Loucy (cell line): ENCODE results near the gene VPS37B.

Experiments
- H2AFZ ChIP-seq: fragments of 200-600 bp; sonication (generic); 2 replicates; pipeline ENCODE4 v1.6.0; 2016; ENCODE audit warnings: antibody characterized with exemption, mild to moderate bottlenecking, low read length, moderate library complexity
- H3F3A ChIP-seq: fragments of 200-600 bp; 2 replicates; pipeline ENCODE4 v1.6.0; 2016; ENCODE audit warnings: antibody characterized with exemption, low read depth, mild to moderate bottlenecking
- H3K27me3 ChIP-seq: fragments of 200-600 bp; sonication (generic); 2 replicates; pipeline ENCODE4 v1.6.1; 2014; ENCODE audit warnings: low read length, mild to moderate bottlenecking; ENCODE audit not compliant: insufficient read depth, poor library complexity, severe bottlenecking
- H3K36me3 ChIP-seq: fragments of 200-600 bp; sonication (generic); 2 replicates; pipeline ENCODE4 v1.6.1; 2016; ENCODE audit warnings: low read length; ENCODE audit not compliant: insufficient read depth
- H3K4me1 ChIP-seq: fragments of 200-600 bp; sonication (generic); 2 replicates; pipeline ENCODE4 v1.5.1; 2014; ENCODE audit warnings: low read length, mild to moderate bottlenecking; ENCODE audit not compliant: insufficient read depth, poor library complexity, severe bottlenecking
- H3K4me2 ChIP-seq: fragments of 200-600 bp; sonication (generic); 2 replicates; pipeline ENCODE4 v1.6.0; 2014; ENCODE audit warnings: antibody characterized with exemption, low read length, low read depth, mild to moderate bottlenecking; ENCODE audit not compliant: poor library complexity, severe bottlenecking
- H3K4me3 ChIP-seq: fragments of 200-600 bp; sonication (generic); 2 replicates; pipeline ENCODE4 v1.5.1; 2014; ENCODE audit warnings: low read length, mild to moderate bottlenecking, mixed read lengths; ENCODE audit not compliant: poor library complexity, severe bottlenecking
- H3K79me2 ChIP-seq: fragments of 200-600 bp; sonication (generic); 2 replicates; pipeline ENCODE4 v1.6.1; 2014; ENCODE audit warnings: low read length; ENCODE audit not compliant: insufficient read depth
- H3K9ac ChIP-seq: fragments of 200-600 bp; sonication (generic); 2 replicates; pipeline ENCODE4 v1.6.0; 2014; ENCODE audit warnings: mild to moderate bottlenecking, low read depth, low read length, moderate library complexity; ENCODE audit not compliant: poor library complexity, severe bottlenecking
- H3K9me2 ChIP-seq: fragments of 200-600 bp; sonication (generic); replicated peaks from 2 replicates; pipeline ENCODE4 v1.6.1; 2016; ENCODE audit warnings: low read depth, low read length, mixed read lengths
- H3K9me3 ChIP-seq: fragments of 200-600 bp; sonication (generic); 2 replicates; pipeline ENCODE4 v1.6.1; 2014; ENCODE audit warnings: mild to moderate bottlenecking, antibody characterized with exemption, low read length, low read depth; ENCODE audit not compliant: insufficient read depth
- H4K20me1 ChIP-seq: fragments of 200-600 bp; sonication (generic); 2 replicates; pipeline ENCODE4 v1.6.0; 2014; ENCODE audit warnings: antibody characterized with exemption, low read length, mild to moderate bottlenecking; ENCODE audit not compliant: insufficient read depth, poor library complexity, severe bottlenecking
- CTCF ChIP-seq: fragments of 200-600 bp; sonication (generic); conservative IDR thresholded peaks from 2 replicates; pipeline ENCODE4 v1.5.1; 2014; ENCODE audit warnings: mild to moderate bottlenecking, antibody characterized with exemption, low read length
- EZH2phosphoT487 ChIP-seq: fragments of 200-600 bp; IDR thresholded peaks from 2 replicates; pipeline ENCODE4 v1.6.1; 2018; ENCODE audit warnings: antibody characterized with exemption, mild to moderate bottlenecking, moderate library complexity, borderline replicate concordance

Gene VPS37B

GRCh38 chr12:122865268-122866231 lies 30.4 kb downstream of the VPS37B start:
- TF ChIP-seq EZH2phosphoT487 = no peak
- TF ChIP-seq CTCF = peak; percentile 57
- no peaks in the 10 kb centered on the region for H4K20me1 ChIP-seq
- no peak overlapping the region for H2AFZ ChIP-seq
- no peaks in the 10 kb centered on the region for H3F3A ChIP-seq
- H3K9ac ChIP-seq = no peak overlapping the region
- peaks cover 68% of the 10 kb centered on the region; the same call in 1 of the 2 replicates for H3K36me3 ChIP-seq
- H3K4me2 ChIP-seq = no peak overlapping the region
- H3K4me1 ChIP-seq = no peaks in the 10 kb centered on the region
- H3K27me3 ChIP-seq = no peaks in the 10 kb centered on the region
- no peaks in the 10 kb centered on the region for H3K9me3 ChIP-seq
- H3K9me2 ChIP-seq = no peaks in the 10 kb centered on the region
- no peak overlapping the region for H3K4me3 ChIP-seq
- no peaks in the 10 kb centered on the region for H3K79me2 ChIP-seq

DNA sequence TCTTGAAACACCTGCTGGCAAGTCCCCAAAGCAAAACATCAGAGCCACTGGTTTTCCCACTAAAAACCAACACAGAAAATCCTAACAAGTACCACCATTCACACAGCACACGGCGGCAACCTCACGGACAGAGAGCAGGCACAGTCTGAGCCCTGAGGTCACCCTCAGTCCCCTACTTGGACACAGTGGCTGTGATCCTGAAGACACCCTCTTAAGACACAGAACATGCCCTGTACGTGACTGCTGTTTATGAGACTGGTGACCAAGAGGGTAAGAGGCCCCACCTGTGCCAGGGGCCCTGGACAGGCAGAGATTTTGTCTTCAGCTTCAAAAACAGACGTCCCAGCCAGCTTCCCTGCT lies 31.1 kb downstream of the VPS37B start:
- Histone ChIP-seq H3K4me1 (no peaks in the 10 kb centered on the region), H3K79me2 (no peaks in the 10 kb centered on the region), H3K4me3 (no peak overlapping the region), H3F3A (no peaks in the 10 kb centered on the region), H3K9ac (no peak overlapping the region), H2AFZ (no peak overlapping the region), H3K36me3 (peaks cover 63% of the 10 kb centered on the region; the same call in 1 of the 2 replicates), H3K9me2 (no peaks in the 10 kb centered on the region), H3K4me2 (no peak overlapping the region), H3K27me3 (no peaks in the 10 kb centered on the region), H4K20me1 (no peaks in the 10 kb centered on the region), H3K9me3 (no peaks in the 10 kb centered on the region)
- TF ChIP-seq CTCF = no peak
- TF ChIP-seq EZH2phosphoT487 = no peak

DNA sequence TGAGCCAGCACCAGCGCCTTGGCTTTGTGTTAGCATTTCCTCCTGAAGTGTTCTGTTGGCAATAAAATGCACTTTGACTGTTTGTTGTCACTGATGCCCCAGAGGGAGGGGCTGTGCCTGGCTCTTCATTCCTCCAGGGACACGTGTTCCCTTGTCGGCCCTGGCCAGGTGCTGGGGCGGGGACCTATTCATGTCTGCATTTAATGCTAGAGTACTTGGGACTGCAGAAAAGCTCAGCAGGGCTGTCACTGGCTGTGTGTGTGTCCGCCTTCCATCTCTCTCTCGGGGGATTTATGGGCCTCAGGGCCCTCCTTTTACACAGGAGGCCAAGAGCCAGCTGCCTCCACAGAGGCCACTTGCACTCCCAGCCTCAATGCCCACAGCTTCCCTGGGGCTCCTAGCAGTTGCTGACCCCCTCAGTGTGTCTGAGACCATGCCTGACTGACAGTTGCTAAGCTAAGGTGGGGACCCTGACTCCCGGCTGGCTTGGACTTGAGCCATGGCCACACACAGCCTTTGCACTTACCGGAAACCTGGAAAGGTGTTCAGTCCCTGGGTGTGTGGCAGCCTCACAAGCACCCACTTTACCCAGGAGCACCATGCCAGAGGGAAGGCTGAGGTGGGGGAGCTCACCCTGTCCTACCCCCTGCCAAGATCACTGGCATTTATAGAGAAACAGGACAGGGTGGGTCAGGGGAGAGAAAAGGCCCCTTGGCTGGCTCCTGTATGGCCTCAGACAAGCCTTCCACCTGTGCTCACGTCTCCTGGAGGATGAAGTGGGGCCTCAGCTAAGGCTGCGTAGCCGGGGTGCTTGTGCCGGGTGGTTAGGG lies 32.8 kb downstream of the VPS37B start:
- no peaks in the 10 kb centered on the region for H3K27me3 ChIP-seq
- H4K20me1 ChIP-seq = no peaks in the 10 kb centered on the region
- no peaks in the 10 kb centered on the region for H3K9me3 ChIP-seq
- H3K4me3 ChIP-seq = no peak overlapping the region
- peaks cover 45% of the 10 kb centered on the region; the same call in 1 of the 2 replicates for H3K36me3 ChIP-seq
- no peaks in the 10 kb centered on the region for H3K4me1 ChIP-seq
- no peak overlapping the region for H3K4me2 ChIP-seq
- no peaks in the 10 kb centered on the region for H3K79me2 ChIP-seq
- no peak overlapping the region for H3K9ac ChIP-seq
- H2AFZ ChIP-seq = no peak overlapping the region
- TF ChIP-seq CTCF (no peak), EZH2phosphoT487 (no peak)
- no peaks in the 10 kb centered on the region for H3F3A ChIP-seq
- H3K9me2 ChIP-seq = no peaks in the 10 kb centered on the region
